HepG2 (cell line): ENCODE data around the gene PHF23. TPM values are rescaled to one million over a fixed set of nuclear protein-coding genes. Genes with fewer than 3 reads are reported as not detected.

Source experiments
- AKAP8 ChIP-seq: sonication (generic); formaldehyde crosslinking; IDR thresholded peaks from 2 replicates; pipeline ENCODE4 v1.5.1; 2020; ENCODE audit warnings: mild to moderate bottlenecking, missing genetic modification reagents
- ARNT ChIP-seq: fragments of 450-650 bp; IDR thresholded peaks from 2 replicates; pipeline ENCODE4 v1.6.1; 2017
- CCDC6 ChIP-seq: sonication (generic); formaldehyde crosslinking; IDR thresholded peaks from 2 replicates; pipeline ENCODE4 v1.8.1; 2022; ENCODE audit warnings: mild to moderate bottlenecking, missing genetic modification reagents, moderate library complexity
- CEBPB ChIP-seq: IDR thresholded peaks from 2 replicates; pipeline ENCODE4 v1.6.1; 2011; ENCODE audit warnings: low read depth, low read length, improper control_type of control experiment, borderline replicate concordance
- DPF2 ChIP-seq: sonication (generic); formaldehyde crosslinking; IDR thresholded peaks from 2 replicates; pipeline ENCODE4 v1.4.0; 2020; ENCODE audit warnings: mild to moderate bottlenecking, low read depth, missing genetic modification reagents, borderline replicate concordance
- ELF3 ChIP-seq: IDR thresholded peaks from 2 replicates; pipeline ENCODE4 v1.6.1; 2016; ENCODE audit warnings: missing genetic modification reagents, missing compliant biosample characterization
- ELF4 ChIP-seq: sonication (generic); formaldehyde crosslinking; IDR thresholded peaks from 2 replicates; pipeline ENCODE4 v1.5.0; 2020; ENCODE audit warnings: missing genetic modification reagents, mild to moderate bottlenecking, moderate library complexity, borderline replicate concordance
- HCFC1 ChIP-seq: fragments of 150-350 bp; IDR thresholded peaks from 2 replicates; pipeline ENCODE4 v1.6.1; 2014; ENCODE audit warnings: low read depth, low read length
- MBNL3 ChIP-seq: fragments of 250-450 bp; sonication (Bioruptor Pico); conservative IDR thresholded peaks from 2 replicates; pipeline ENCODE4 v1.8.0; 2022; ENCODE audit warnings: mild to moderate bottlenecking, inconsistent platforms
- MTA1 ChIP-seq: sonication (generic); formaldehyde crosslinking; IDR thresholded peaks from 2 replicates; pipeline ENCODE4 v1.4.0; 2020; ENCODE audit warnings: missing genetic modification reagents, mild to moderate bottlenecking, borderline replicate concordance
- MXD4 ChIP-seq: IDR thresholded peaks from 2 replicates; pipeline ENCODE4 v1.6.1; 2016; ENCODE audit warnings: mild to moderate bottlenecking, missing biosample characterization, missing genetic modification reagents
- PRDM15 ChIP-seq: sonication (generic); formaldehyde crosslinking; IDR thresholded peaks from 2 replicates; pipeline ENCODE4 v1.4.0; 2020; ENCODE audit warnings: missing genetic modification reagents
- SP4 ChIP-seq: sonication (generic); formaldehyde crosslinking; IDR thresholded peaks from 2 replicates; pipeline ENCODE4 v1.8.1; 2023; ENCODE audit warnings: mild to moderate bottlenecking, missing genetic modification reagents
- TBP ChIP-seq: sonication (generic); formaldehyde crosslinking; IDR thresholded peaks from 2 replicates; pipeline ENCODE4 v1.5.0; 2020; ENCODE audit warnings: missing genetic modification reagents
- ZNF792 ChIP-seq: IDR thresholded peaks from 2 replicates; pipeline ENCODE4 v1.6.1; 2016
- polyA plus RNA-seq, 8 experiments: library from polyadenylated mRNA; depleted of rRNA in 3 of 8; stranded (reverse) in 7 of 8; unstranded in 1 of 8; fragments of >200 nt; fragmentation: Illumina TruSeq in 4 of 8; extraction: Trizol in 4 of 8; gene quantifications; 2 replicates each; pipeline versions ENCODE4 v1.2.1 to v1.2.3, GENCODE V29; 2011 to 2016; ENCODE audit warnings: low read depth in 4 of 8, missing spikeins in 1 of 8, mixed read lengths in 1 of 8; ENCODE audit not compliant: insufficient read depth in 1 of 8
- total RNA-seq, 5 experiments: library from RNA; depleted of rRNA; stranded (reverse); fragments of >200 nt; fragmentation: Illumina TruSeq; extraction: Trizol; gene quantifications; 2 replicates each; pipeline ENCODE4 v1.2.3, GENCODE V29; 2016; ENCODE audit warnings: low read depth in 1 of 5
- TF ChIP-seq, protein P1 (sequence below): sonication (generic); formaldehyde crosslinking; IDR thresholded peaks from 2 replicates; pipeline ENCODE4 v1.4.0; 2020; ENCODE audit warnings: missing genetic modification reagents, borderline replicate concordance
- TF ChIP-seq, protein P2 (sequence below): sonication (generic); formaldehyde crosslinking; IDR thresholded peaks from 2 replicates; pipeline ENCODE4 v1.8.0; 2022; ENCODE audit warnings: mild to moderate bottlenecking, missing genetic modification reagents, borderline replicate concordance
- TF ChIP-seq, protein P3 (sequence below): sonication (generic); formaldehyde crosslinking; IDR thresholded peaks from 2 replicates; pipeline ENCODE4 v1.4.0; 2020; ENCODE audit warnings: low read depth, missing genetic modification reagents

Gene PHF23
- total and polyA plus RNA-seq, 2 of the 13 experiments (the other 11 are each of a cell fraction or from before 2014, with no cell fraction given) = 27.6 to 33.2 TPM

GRCh38 chr17:7215136-7215638 lies 24.1 kb downstream of the PHF23 start (continued):
- no peak for TF ChIP-seq AKAP8 (CRISPR knock-in tag)
- no peak for TF ChIP-seq CCDC6
- peak; percentile 97; the same call in 1 of the 2 replicates for TF ChIP-seq TBP (CRISPR knock-in tag)
- peak; percentile 2; the same call in 1 of the 2 replicates for TF ChIP-seq CEBPB
- TF ChIP-seq, protein P1, sequence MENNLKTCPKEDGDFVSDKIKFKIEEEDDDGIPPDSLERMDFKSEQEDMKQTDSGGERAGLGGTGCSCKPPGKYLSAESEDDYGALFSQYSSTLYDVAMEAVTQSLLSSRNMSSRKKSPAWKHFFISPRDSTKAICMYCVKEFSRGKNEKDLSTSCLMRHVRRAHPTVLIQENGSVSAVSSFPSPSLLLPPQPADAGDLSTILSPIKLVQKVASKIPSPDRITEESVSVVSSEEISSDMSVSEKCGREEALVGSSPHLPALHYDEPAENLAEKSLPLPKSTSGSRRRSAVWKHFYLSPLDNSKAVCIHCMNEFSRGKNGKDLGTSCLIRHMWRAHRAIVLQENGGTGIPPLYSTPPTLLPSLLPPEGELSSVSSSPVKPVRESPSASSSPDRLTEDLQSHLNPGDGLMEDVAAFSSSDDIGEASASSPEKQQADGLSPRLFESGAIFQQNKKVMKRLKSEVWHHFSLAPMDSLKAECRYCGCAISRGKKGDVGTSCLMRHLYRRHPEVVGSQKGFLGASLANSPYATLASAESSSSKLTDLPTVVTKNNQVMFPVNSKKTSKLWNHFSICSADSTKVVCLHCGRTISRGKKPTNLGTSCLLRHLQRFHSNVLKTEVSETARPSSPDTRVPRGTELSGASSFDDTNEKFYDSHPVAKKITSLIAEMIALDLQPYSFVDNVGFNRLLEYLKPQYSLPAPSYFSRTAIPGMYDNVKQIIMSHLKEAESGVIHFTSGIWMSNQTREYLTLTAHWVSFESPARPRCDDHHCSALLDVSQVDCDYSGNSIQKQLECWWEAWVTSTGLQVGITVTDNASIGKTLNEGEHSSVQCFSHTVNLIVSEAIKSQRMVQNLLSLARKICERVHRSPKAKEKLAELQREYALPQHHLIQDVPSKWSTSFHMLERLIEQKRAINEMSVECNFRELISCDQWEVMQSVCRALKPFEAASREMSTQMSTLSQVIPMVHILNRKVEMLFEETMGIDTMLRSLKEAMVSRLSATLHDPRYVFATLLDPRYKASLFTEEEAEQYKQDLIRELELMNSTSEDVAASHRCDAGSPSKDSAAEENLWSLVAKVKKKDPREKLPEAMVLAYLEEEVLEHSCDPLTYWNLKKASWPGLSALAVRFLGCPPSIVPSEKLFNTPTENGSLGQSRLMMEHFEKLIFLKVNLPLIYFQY = no peak
- TF ChIP-seq ELF3 (CRISPR knock-in tag) = 0 out of 2 replicates have a peak, but pooled peaks have one; percentile 25
- no peak; the same call in 1 of the 2 replicates for TF ChIP-seq HCFC1
- TF ChIP-seq ZNF792 = no peak
- TF ChIP-seq, protein P2, sequence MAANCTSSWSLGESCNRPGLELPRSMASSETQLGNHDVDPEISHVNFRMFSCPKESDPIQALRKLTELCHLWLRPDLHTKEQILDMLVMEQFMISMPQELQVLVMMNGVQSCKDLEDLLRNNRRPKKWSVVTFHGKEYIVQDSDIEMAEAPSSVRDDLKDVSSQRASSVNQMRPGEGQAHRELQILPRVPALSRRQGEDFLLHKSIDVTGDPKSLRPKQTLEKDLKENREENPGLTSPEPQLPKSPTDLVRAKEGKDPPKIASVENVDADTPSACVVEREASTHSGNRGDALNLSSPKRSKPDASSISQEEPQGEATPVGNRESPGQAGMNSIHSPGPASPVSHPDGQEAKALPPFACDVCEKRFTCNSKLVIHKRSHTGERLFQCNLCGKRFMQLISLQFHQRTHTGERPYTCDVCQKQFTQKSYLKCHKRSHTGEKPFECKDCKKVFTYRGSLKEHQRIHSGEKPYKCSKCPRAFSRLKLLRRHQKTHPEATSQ (CRISPR knock-in tag) = no peak
- TF ChIP-seq, protein P3, sequence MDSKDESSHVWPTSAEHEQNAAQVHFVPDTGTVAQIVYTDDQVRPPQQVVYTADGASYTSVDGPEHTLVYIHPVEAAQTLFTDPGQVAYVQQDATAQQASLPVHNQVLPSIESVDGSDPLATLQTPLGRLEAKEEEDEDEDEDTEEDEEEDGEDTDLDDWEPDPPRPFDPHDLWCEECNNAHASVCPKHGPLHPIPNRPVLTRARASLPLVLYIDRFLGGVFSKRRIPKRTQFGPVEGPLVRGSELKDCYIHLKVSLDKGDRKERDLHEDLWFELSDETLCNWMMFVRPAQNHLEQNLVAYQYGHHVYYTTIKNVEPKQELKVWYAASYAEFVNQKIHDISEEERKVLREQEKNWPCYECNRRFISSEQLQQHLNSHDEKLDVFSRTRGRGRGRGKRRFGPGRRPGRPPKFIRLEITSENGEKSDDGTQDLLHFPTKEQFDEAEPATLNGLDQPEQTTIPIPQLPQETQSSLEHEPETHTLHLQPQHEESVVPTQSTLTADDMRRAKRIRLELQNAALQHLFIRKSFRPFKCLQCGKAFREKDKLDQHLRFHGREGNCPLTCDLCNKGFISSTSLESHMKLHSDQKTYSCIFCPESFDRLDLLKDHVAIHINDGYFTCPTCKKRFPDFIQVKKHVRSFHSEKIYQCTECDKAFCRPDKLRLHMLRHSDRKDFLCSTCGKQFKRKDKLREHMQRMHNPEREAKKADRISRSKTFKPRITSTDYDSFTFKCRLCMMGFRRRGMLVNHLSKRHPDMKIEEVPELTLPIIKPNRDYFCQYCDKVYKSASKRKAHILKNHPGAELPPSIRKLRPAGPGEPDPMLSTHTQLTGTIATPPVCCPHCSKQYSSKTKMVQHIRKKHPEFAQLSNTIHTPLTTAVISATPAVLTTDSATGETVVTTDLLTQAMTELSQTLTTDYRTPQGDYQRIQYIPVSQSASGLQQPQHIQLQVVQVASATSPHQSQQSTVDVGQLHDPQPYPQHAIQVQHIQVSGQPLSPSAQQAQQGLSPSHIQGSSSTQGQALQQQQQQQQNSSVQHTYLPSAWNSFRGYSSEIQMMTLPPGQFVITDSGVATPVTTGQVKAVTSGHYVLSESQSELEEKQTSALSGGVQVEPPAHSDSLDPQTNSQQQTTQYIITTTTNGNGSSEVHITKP (CRISPR knock-in tag) = no peak
- no peak for TF ChIP-seq MTA1
- TF ChIP-seq DPF2 (CRISPR knock-in tag) = no peak
- TF ChIP-seq PRDM15 (CRISPR knock-in tag) = no peak
- no peak for TF ChIP-seq MBNL3 (CRISPR knock-in tag)
- no peak for TF ChIP-seq ARNT
- TF ChIP-seq ELF4 (CRISPR knock-in tag) = no peak
- no peak for TF ChIP-seq SP4 (CRISPR knock-in tag)
- 0 out of 2 replicates have a peak, but pooled peaks have one; percentile 11 for TF ChIP-seq MXD4 (CRISPR knock-in tag)
